ENCODE measurements around the gene IL17RE. TPM values are rescaled to one million over a fixed set of nuclear protein-coding genes. Genes with fewer than 3 reads are reported as not detected.

IL17RE gene
- total and polyA plus RNA-seq, 9 of the 15 experiments (the other 6 are each of a cell fraction or from before 2014, with no cell fraction given) = 0.32 to 1.9 (median 0.51) TPM; not detected in 4

DNA sequence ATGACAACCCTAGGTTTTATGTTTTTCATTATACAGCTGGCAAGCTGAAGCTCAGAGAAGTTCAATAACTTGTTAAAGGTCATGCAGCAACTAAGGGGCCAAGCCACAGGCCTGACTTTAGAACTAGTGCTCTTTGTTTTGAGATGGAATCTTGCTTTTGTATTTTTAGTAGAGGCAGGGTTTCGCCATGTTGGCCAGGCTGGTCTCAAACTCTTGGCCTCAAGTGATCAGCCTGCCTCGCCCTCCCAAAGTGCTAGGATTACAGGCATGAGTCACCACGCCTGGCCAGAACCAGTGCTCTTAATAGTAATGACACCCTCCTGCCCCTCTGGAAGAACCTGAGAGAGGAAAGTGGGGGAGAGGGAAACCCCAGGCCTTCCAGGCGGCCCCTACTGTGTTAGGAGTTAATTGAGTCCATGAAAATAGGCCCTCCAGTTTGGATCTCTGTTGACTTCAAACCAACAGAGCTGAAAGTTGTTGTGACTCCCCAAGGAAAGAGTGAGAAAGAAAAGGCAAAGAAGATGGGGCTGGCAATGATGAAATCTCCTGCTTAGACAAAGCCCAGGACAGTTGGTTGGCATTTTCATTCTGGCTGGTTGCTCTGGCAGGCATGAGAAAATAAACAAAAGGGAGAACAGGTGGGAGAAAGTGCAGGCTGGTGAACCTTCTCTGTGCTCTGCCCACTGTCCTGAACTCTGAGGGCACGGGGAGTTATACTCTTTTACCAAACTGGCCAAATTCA lies 53.1 kb downstream of the IL17RE start:
- Histone ChIP-seq H3K27ac (ENCODE audit: extremely low read depth, low read depth, low read length) (no peak overlapping the region; the same call in 2 of the 3 replicates), H3K9ac (ENCODE audit: insufficient read depth in 1 of 2, low read depth in 2 of 2, low read length in 2 of 2) (peak overlapping the region; percentile 8 to 10; a peak in 2 of 4 replicates), H4K20me1 (replicated peaks; ENCODE audit: control insufficient read depth, insufficient read depth, low read length) (no peaks in the 10 kb centered on the region), H3K79me2 (ENCODE audit: control insufficient read depth, insufficient read depth, low read length) (no peaks in the 10 kb centered on the region), H3K9me3 (replicated peaks; ENCODE audit: control insufficient read depth, insufficient read depth, low read depth, low read length) (no peaks in the 10 kb centered on the region), H3K36me3 (ENCODE audit: control insufficient read depth, insufficient read depth, low read length) (no peaks in the 10 kb centered on the region), H3K27me3 (ENCODE audit: control insufficient read depth in 2 of 2, insufficient read depth in 2 of 2, low read length in 2 of 2) (no peaks in the 10 kb centered on the region), H3K4me3 (no peak overlapping the region), H3K4me1 (replicated peaks in 1 of 2; ENCODE audit: control insufficient read depth in 2 of 2, insufficient read depth in 2 of 2, low read length in 2 of 2) (peaks cover 27% of the 10 kb centered on the region in 2 experiments), H3K9me1 (ENCODE audit: control insufficient read depth, insufficient read depth, low read length) (no peaks in the 10 kb centered on the region), H2AFZ (ENCODE audit: low read depth, low read length) (no peak overlapping the region), H3K4me2 (ENCODE audit: insufficient read depth, low read length) (peak overlapping the region; percentile 28; the same call in 1 of the 2 replicates)
- peak; percentile 37 for FAIRE-seq
- in situ Hi-C loops (cut with MboI) = no loop called here
- ChIA-PET POLR2A (interaction anchor here (0.5 to 3.2 kb wide), 12 partner anchors 9 to 378 kb away, joined by 3 to 29 read pairs (median 4); partner anchors contain the start of gene EMC3), CTCF (ENCODE audit: low intra/inter-chr PET ratio) (no interaction called here)
- ATAC-seq = peak; percentile 5; the same call in 1 of the 3 replicates
- WGBS (ENCODE audit: insufficient coverage, low coverage, missing lambda C conversion rate) = 42% methylated on average over 5 of the region's 5 CpGs
- intact Hi-C loops (cut with micrococcal nuclease) = no loop called here
- peak in 1 of 4 experiments; percentile 56 for DNase-seq (ENCODE audit: extremely low read depth in 1 of 4, low spot score in 3 of 4)
- BruUV-seq (replicated peaks) = no TSS peak
- TF ChIP-seq MGA (IDR thresholded peaks at IDR 0.05) = peak; percentile 41; the same call in 1 of the 2 replicates
- TF ChIP-seq GTF2E2 (tag; IDR thresholded peaks at IDR 0.05) = no peak
- TF ChIP-seq CSDE1 (IDR thresholded peaks at IDR 0.05) = no peak
- peak; percentile 36; a peak in 2 of 4 replicates for TF ChIP-seq NRF1 (conservative IDR thresholded peaks at IDR 0.05 in 1 of 2, IDR thresholded peaks at IDR 0.05 in 1 of 2)
- no peak for TF ChIP-seq TAF1 (IDR thresholded peaks at IDR 0.05; ENCODE audit: control insufficient read depth, extremely low read depth, insufficient read depth, low read length, severe bottlenecking)

All from K562 (cell line).